Neural crest cell (in vitro differentiated cells): Measurements from ENCODE around the gene ANKRD13D. TPM values are rescaled to one million over a fixed set of nuclear protein-coding genes. Genes with fewer than 3 reads are reported as not detected.

Experiments
- DNase-seq: peaks from one replicate; pipeline ENCODE4 v3.0.0; 2021; ENCODE audit warnings: low read depth, mixed read lengths, low spot score
- H3K27ac Mint-ChIP-seq: one replicate; pipeline ENCODE4 v1.8.0; 2021; ENCODE audit warnings: mild to moderate bottlenecking, mixed read lengths; ENCODE audit not compliant: unreplicated experiment
- H3K27me3 Mint-ChIP-seq: 2 replicates; pipeline ENCODE4 v1.8.0; 2021; ENCODE audit warnings: low read depth, mild to moderate bottlenecking, mixed read lengths
- H3K36me3 Mint-ChIP-seq: 2 replicates; pipeline ENCODE4 v1.8.0; 2021; ENCODE audit warnings: low read depth, mild to moderate bottlenecking, mixed read lengths
- H3K4me1 Mint-ChIP-seq: 2 replicates; pipeline ENCODE4 v1.8.0; 2021; ENCODE audit warnings: mixed read lengths
- H3K4me3 Mint-ChIP-seq: one replicate; pipeline ENCODE4 v1.8.0; 2021; ENCODE audit warnings: mild to moderate bottlenecking, mixed read lengths
- H3K9me3 Mint-ChIP-seq: 2 replicates; pipeline ENCODE4 v1.8.0; 2021; ENCODE audit warnings: mixed read lengths
- CTCF ChIP-seq: fragments of 200-600 bp; sonication (generic); conservative IDR thresholded peaks from 2 replicates; pipeline ENCODE4 v1.5.0; 2021; ENCODE audit warnings: antibody characterized with exemption, mild to moderate bottlenecking
- total RNA-seq: library from RNA; stranded (reverse); gene quantifications from 2 replicates; pipeline ENCODE4 v1.2.1, GENCODE V29; 2021

The ANKRD13D gene
- total RNA-seq, 1 donor from 2014 or later: 71.8 TPM

DNA sequence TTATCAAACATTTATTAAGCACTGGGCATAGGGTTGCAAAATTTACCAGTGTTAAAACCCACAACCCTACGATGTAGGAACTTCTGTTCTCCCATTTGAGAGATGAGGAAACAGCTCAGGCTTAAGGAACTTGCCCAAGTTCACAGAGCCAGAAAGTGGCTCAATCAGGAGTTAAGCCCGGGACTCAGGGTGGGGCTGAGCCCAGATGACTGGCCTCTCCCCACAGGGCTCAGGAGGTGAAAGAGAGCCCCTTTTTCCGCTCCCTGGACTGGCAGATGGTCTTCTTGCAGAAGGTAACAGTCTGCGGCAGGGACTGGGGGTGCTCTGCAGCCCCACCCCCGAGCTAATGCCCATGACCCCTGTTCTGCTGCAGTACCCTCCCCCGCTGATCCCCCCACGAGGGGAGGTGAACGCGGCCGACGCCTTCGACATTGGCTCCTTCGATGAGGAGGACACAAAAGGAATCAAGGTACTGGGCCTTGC lies 5.6 kb upstream of the ANKRD13D start:
- Mint-ChIP-seq H3K9me3 (no peaks in the 10 kb centered on the region), H3K36me3 (peaks cover 3% of the 10 kb centered on the region), H3K27ac (no peak overlapping the region), H3K27me3 (peaks cover 2% of the 10 kb centered on the region), H3K4me3 (no peak overlapping the region), H3K4me1 (peaks cover 13% of the 10 kb centered on the region)
- TF ChIP-seq CTCF: no peak
- no peak for DNase-seq

- no peak overlapping the region for H3K4me3 Mint-ChIP-seq
- no peaks in the 10 kb centered on the region for H3K9me3 Mint-ChIP-seq
- no peak for DNase-seq
- H3K27ac Mint-ChIP-seq: no peak overlapping the region
- H3K36me3 Mint-ChIP-seq: peaks cover 3% of the 10 kb centered on the region
- peaks cover 13% of the 10 kb centered on the region for H3K4me1 Mint-ChIP-seq
- H3K27me3 Mint-ChIP-seq: peaks cover 2% of the 10 kb centered on the region
- TF ChIP-seq CTCF: no peak
Measured at GRCh38 chr11:67284811-67285540, 4.1 kb upstream of the ANKRD13D start.

GRCh38 chr11:67285541-67286498 lies 3.3 kb upstream of the ANKRD13D start:
- peaks cover 2% of the 10 kb centered on the region for H3K27me3 Mint-ChIP-seq
- TF ChIP-seq CTCF: no peak
- no peak for DNase-seq

DNA sequence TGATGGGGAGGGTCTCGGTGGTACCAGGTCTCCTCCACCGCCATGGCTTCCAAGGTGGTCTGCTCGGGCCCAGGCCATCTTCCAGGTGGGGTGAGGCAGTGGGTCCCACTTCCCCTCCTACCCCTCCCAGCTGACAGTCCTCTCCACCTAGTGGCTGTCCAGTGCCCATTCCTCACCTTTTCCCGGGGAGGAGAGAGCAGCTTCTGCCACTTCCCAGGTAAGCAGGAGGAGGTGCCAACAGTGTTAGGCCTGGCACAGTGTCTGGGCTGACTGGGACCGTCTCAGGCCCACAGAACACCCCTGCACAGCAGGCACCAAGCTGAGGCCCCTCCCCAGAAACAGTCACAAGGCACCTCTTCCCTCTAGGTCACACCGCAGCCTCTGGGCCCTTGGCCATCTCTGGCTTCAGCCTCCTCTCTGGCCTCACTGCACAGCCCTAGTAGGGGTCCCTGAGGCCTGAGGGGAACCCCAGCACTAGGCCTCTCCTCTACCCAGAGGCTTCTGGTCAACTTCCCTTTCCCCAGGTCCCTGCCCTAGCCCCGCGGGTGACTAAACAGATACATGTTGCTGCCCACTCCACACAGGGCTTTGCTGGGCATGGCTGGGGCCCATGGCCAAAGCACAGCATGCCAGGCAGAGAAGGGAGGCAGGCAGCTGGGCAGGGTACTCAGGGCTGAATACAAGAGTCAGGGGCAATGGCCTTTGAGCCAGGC lies 2.3 kb upstream of the ANKRD13D start:
- no peaks in the 10 kb centered on the region for H3K9me3 Mint-ChIP-seq
- H3K36me3 Mint-ChIP-seq: peaks cover 3% of the 10 kb centered on the region
- no peak for DNase-seq
- no peak for TF ChIP-seq CTCF
- peak overlapping the region; percentile 85 for H3K27ac Mint-ChIP-seq
- H3K4me1 Mint-ChIP-seq: peaks cover 13% of the 10 kb centered on the region
- peak overlapping the region; percentile 81 for H3K4me3 Mint-ChIP-seq
- peaks cover 2% of the 10 kb centered on the region for H3K27me3 Mint-ChIP-seq

More at GRCh38 chr11:67285541-67286498, 3.3 kb upstream of the ANKRD13D start:
- Mint-ChIP-seq H3K9me3 (no peaks in the 10 kb centered on the region), H3K36me3 (peaks cover 3% of the 10 kb centered on the region), H3K27ac (no peak overlapping the region), H3K4me3 (no peak overlapping the region), H3K4me1 (peaks cover 13% of the 10 kb centered on the region)
